RPMI8226 (cell line): Measurements from ENCODE around the gene USP15.
"Not testable (repeated sequence)": the region's sequence is repeated elsewhere in the genome, so short reads cannot be mapped to it uniquely, and the experiment has no call there.

Experiments
- DNase-seq: peaks from one replicate; pipeline ENCODE4 v3.0.0-alpha.2; 2015

USP15 gene

GRCh38 chr12:62379026-62379722 lies 119.0 kb downstream of the USP15 start:
- no peak for DNase-seq

DNA sequence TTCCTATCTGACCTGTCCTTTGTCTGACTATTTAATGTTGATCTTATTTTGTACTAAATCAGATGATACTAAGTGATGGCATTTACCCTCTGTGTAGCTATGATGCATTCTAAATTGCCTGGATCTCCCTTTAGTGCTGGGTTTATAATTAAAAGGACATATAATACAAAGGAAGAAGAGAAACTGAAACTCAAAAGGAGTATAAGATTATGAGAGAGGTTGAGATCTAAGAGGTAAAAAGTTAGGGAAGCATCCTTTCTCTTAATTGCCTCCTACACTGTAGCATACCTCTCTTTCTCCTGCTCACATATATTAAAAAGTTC lies 119.5 kb downstream of the USP15 start:
- DNase-seq, result no peak

DNA sequence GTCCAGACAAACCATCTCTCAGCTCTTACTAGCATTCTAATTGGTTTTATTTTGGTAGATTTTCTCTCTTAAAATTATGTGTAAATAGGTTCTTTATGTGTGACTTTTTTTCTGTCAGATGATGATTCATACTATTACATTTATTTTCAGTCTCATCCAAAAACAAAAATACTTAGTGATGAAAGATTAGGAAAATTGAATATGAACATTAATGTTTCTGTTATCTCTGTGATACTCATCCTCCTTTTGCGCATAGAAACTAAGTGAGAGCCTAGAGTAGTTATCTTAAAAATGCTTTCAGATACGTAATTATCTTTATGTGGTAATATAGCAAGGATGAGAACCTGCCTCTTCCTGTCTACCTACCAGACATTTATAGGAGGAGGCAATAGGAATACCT lies 122.3 kb downstream of the USP15 start:
- no peak for DNase-seq

DNA sequence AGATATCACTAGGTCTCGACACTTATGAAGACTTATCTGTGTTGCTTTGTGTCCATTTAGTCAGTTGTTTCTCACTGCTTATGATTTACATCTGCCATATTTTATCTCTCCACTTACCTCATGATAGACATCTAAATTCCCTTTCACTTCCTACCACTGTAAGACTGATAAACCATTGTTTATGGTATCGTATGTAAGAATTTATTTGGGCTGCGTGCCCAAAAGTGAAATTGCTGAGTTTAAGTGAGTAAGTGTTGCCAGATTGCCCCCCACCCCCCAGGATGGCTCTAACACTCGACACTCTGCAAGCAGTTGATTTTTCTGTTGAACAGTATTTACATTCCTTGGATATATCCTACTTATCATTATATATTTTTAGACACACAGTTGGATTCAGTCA lies 136.5 kb downstream of the USP15 start:
- DNase-seq, result no peak

DNA sequence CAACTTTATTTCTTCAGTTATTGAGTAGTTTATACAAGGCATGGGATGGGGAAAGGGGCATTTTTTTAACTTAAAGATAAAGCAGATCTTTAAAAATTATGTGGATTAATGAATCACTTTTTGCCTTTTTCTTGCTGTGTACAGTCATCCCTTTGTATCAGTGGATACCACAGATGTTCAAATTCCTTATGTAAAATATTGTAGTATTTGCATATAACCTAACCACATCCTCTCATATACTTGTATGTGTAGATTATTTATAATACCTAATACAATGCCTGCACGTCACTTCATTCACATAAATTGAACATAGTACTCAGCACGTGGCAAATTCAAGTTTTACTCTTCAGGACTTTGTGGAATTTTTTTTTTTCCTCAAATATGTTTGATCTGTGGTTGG lies 139.9 kb downstream of the USP15 start:
- no peak for DNase-seq

DNA sequence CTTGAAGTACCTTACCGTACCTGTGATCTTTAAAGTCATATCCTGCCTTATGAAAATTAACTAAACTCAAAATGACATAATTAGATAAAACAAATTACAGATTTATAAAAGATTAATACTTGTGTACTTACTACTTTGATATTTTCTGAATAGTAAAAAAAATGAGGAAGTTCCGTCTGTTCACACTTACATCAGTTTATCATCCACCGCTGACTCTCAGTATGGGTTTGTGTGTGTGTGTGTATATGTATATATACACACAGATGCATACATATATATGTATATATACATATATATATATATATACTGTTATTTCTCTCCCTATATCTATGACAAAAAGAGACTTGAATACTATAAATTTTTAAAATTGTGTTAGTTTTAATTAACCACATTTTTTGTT lies 141.4 kb downstream of the USP15 start:
- no peak for DNase-seq

DNA sequence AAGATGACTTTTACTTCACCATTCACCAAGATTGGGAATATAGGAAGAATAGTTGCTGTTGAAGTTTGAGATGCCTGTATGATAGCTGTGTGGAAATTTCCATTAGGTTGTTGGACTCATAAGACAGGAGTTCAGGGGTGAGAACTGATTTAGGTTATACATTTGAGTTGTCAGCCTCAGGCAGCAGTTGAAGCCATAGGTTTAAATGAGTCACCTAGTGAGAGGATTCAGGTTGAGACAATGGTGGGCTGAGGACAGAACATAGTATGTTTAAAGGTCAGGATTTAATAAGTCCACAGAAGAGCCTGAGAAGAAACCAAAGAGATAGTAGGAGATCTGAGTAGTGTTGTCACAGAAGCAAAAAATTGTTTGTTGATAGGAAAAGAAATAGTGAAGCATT lies 142.8 kb downstream of the USP15 start:
- DNase-seq, result no peak

DNA sequence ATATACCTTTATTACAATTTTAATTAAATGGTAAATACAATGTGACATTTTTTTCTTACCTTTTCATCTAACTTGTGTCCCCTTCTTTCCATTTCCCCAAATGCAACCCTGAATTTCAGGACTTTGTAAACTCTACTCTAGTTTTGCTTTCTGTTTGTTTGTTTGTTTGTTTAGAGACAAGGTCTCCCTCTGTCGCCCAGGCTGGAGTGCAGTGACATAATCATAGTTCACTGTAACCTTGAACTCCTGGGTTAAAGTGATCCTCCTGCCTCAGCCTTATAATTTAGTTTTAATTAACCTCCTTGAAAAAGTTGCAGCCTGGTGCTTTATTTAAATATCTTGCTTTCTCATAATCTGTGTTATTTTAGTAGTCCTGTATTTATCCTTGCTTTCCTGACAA lies 147.4 kb downstream of the USP15 start:
- DNase-seq, result no peak

DNA sequence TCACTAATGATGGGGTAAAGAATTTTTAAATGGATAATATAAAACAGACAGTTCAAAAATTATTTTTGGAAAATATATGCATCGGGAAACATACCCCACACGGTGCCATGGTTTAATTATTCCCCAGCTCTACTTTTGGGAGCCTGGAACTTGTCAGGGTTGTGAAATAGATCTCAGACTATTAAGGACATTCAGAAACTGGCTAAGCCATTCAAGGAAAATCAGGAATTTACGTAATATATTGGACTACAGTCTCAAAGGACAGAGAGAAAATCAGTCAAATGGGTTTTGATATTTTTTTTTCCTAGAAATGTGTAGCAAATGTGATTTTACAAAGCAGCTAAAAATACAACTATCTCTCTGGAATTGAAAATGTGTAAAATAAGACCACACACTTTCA lies 148.9 kb downstream of the USP15 start:
- DNase-seq, result no peak

GRCh38 chr12:62414180-62414579 lies 154.0 kb downstream of the USP15 start:
- no peak for DNase-seq

DNA sequence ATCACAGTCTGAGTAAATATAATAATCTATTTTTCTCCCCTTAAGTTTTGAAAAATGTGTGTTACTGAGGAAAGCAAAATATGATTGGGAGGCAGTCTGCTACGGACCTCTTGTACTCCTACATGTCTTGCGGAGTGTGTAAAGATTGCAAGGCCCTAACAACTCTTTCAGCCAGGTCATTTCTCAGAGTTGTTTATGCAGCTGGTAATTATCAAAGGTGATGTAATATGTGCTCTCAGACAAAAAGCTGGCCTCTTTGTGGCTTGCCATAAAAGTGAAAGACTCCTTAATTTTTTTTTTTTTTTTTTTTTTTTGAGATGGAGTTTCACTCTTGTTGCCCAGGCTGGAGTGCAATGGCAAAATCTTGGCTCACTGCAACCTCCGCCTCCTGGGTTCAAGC lies 165.9 kb downstream of the USP15 start:
- DNase-seq, result no peak

- DNase-seq, result no peak
Observed at GRCh38 chr12:62429457-62429856, 169.3 kb downstream of the USP15 start.

GRCh38 chr12:62434494-62435302 lies 174.5 kb downstream of the USP15 start:
- peak; percentile 4 for DNase-seq

- peak; percentile 69 for DNase-seq
Observed at GRCh38 chr12:62435303-62436163, 175.3 kb downstream of the USP15 start.

DNA sequence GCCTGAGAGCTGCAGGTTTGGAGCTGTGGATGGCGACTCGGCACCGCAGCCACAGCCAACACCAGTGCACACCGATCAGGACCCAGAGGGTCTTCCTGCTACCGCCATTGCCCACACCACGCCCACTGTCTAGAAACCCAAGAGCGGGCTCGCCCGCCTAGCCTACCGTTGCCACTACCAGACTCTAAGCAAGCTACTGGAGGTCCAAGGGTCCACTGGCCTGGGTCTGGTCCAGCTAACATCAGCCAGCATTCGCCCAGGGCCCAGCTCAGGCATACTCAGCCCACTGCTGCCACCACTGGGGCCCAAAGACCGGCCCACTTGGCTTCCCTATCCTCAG lies 175.9 kb downstream of the USP15 start:
- no peak for DNase-seq

DNA sequence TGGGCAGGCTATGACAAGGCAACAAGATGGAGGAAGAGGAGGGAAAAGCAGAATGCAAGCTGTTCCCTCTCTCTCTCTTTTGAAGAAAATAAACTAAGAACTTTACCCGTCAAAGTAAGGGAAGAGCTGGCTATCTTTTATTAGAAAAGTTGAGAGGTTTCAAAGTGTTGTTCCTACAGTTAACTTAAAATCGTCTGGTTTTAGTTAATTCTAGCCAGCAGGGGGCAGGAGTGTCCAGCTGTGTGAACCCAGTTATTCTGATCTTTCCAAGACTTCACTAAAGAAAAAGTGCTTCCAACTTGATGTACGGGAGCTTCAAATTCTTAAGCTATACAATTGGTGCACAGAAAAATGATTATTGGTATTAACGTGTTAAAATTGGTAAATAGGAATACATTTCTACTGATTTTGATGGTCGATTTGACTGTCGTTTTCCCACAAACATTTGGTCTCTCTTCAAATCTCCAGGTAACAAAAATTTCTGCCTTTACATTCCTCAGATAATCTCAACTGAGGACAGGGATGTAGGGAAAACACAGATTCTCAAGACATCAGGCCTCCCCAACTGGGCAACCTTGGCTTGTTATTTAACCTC lies 178.0 kb downstream of the USP15 start:
- DNase-seq, result peak; percentile 71

DNA sequence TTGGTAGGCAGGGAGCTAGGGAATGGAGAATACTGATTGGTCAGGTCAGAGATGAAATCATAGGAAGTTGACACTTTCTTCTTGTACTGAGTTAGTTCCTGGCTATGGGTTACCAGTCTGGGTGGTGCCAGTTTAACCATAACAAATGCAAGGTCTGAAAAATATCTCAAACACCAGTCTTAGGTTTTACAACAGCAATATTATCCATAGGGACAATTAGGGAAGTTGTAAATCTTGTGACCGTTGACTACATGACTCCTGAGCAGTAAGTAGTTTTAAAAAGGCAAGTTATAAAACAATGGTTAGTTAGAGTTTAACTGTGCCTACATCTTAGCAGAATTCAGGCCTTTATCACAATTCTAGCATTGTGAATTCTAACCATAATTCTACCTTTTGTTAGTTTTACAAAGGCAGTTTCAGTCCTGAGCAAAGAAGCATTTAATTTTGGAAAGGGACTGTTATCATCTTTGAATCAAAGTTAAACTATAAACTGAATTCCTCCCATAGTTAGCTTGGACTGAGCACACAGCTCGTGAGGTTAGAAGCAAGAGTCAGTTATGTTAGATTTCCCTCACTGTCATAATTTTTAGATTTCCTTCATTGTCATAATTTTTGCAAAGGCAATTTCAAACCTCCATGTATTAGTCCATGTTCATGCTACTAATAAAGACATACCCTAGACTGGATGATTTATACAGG lies 186.7 kb downstream of the USP15 start:
- no peak for DNase-seq

- DNase-seq, result no peak
Observed at GRCh38 chr12:62448436-62448835, 188.2 kb downstream of the USP15 start.

- DNase-seq, result not testable (repeated sequence)
Observed at GRCh38 chr12:62455429-62455828, 195.2 kb downstream of the USP15 start.

GRCh38 chr12:62458626-62459025 lies 198.4 kb downstream of the USP15 start:
- no peak for DNase-seq

GRCh38 chr12:62459976-62460375 lies 199.8 kb downstream of the USP15 start:
- DNase-seq, result no peak

GRCh38 chr12:62461171-62461837 lies 201.1 kb downstream of the USP15 start:
- DNase-seq, result not testable (repeated sequence)
